ENCODE data around the gene GNAL.

Gene GNAL

GRCh38 chr18:11761553-11761952, 72.5 kb downstream of the GNAL start:
- no peak for DNase-seq (ENCODE audit: low read depth, low spot score)

GRCh38 chr18:11762429-11762828, 73.4 kb downstream of the GNAL start:
- DNase-seq (ENCODE audit: low read depth, low spot score) = no peak

GRCh38 chr18:11767329-11767728, 78.3 kb downstream of the GNAL start:
- no peak for DNase-seq (ENCODE audit: low read depth, low spot score)

- DNase-seq (ENCODE audit: low read depth, low spot score) = no peak
Observed at GRCh38 chr18:11767935-11768334, 78.9 kb downstream of the GNAL start.

- DNase-seq (ENCODE audit: low read depth, low spot score) = no peak
Observed at GRCh38 chr18:11775436-11776174, 86.5 kb downstream of the GNAL start.

GRCh38 chr18:11780042-11780441, 91.0 kb downstream of the GNAL start:
- DNase-seq (ENCODE audit: low read depth, low spot score) = no peak

- DNase-seq (ENCODE audit: low read depth, low spot score) = no peak
Observed at GRCh38 chr18:11783716-11784331, 94.8 kb downstream of the GNAL start.

GRCh38 chr18:11784674-11785304, 95.7 kb downstream of the GNAL start:
- no peak for DNase-seq (ENCODE audit: low read depth, low spot score)

- DNase-seq (ENCODE audit: low read depth, low spot score) = no peak
Observed at GRCh38 chr18:11785444-11786055, 96.5 kb downstream of the GNAL start.

- DNase-seq (ENCODE audit: low read depth, low spot score) = no peak
Observed at GRCh38 chr18:11789716-11790510, 100.8 kb downstream of the GNAL start.

GRCh38 chr18:11791131-11791530, 102.1 kb downstream of the GNAL start:
- no peak for DNase-seq (ENCODE audit: low read depth, low spot score)

- DNase-seq (ENCODE audit: low read depth, low spot score) = no peak
Observed at GRCh38 chr18:11792632-11793031, 103.6 kb downstream of the GNAL start.

- DNase-seq (ENCODE audit: low read depth, low spot score) = no peak
Observed at GRCh38 chr18:11794195-11794594, 105.1 kb downstream of the GNAL start.

- DNase-seq (ENCODE audit: low read depth, low spot score) = no peak
Observed at GRCh38 chr18:11795916-11796315, 106.9 kb downstream of the GNAL start.

- no peak for DNase-seq (ENCODE audit: low read depth, low spot score)
Observed at GRCh38 chr18:11798271-11798670, 109.2 kb downstream of the GNAL start.

- no peak for DNase-seq (ENCODE audit: low read depth, low spot score)
Observed at GRCh38 chr18:11799066-11799465, 110.0 kb downstream of the GNAL start.

- DNase-seq (ENCODE audit: low read depth, low spot score) = no peak
Observed at GRCh38 chr18:11800566-11801334, 111.7 kb downstream of the GNAL start.

- no peak for DNase-seq (ENCODE audit: low read depth, low spot score)
Observed at GRCh38 chr18:11801573-11801972, 112.5 kb downstream of the GNAL start.

- DNase-seq (ENCODE audit: low read depth, low spot score) = no peak
Observed at GRCh38 chr18:11802158-11802557, 113.1 kb downstream of the GNAL start.

GRCh38 chr18:11802586-11802985, 113.5 kb downstream of the GNAL start:
- DNase-seq (ENCODE audit: low read depth, low spot score) = no peak

- DNase-seq (ENCODE audit: low read depth, low spot score) = no peak
Observed at GRCh38 chr18:11807233-11807632, 118.2 kb downstream of the GNAL start.

All from smooth muscle cell of the brain vasculature (primary cell).